HG02981 (cell line): ENCODE results near the gene SERPINE1.

ENCODE experiments used
- ATAC-seq: cut with Tn5 transposase; IDR thresholded peaks from one replicate; pipeline ENCODE4 v1.9.1; 2021; ENCODE audit warnings: mild to moderate bottlenecking, moderate library complexity; ENCODE audit not compliant: unreplicated experiment

The SERPINE1 gene

DNA sequence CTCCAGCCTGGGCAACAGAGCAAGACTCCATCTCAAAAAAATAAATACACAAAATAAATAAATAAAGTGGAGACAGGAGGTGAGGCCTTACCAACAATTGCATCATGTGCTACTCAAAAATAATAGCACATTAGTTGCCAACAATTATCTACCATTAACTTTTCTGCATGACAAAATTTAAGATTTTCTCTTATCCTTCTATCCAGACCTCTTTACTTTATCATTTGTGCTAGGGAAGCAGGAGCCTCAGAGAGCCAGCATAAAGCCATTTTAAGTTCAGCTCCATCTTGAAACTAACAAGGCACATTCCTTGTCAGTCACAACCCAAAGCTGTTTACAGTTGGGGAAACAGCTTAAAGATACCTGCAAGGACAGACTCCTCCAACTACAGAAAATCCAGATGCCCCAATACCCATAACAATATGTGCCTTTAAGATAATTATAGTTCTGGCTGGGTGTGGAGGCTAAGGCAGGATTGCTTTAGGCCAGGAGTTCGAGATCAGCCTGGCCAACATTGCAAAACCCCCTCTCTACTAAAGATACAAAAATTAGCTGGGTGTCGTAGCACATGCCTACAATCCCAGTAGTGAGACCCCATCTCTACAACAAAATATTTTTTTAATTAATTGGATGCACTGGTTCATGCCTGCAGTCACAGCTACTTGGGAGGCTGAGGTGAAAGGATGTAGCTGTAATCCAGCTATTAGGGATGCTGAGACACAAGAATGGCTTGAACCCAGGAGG is 25.2 kb downstream of the SERPINE1 start:
- ATAC-seq = no peak

DNA sequence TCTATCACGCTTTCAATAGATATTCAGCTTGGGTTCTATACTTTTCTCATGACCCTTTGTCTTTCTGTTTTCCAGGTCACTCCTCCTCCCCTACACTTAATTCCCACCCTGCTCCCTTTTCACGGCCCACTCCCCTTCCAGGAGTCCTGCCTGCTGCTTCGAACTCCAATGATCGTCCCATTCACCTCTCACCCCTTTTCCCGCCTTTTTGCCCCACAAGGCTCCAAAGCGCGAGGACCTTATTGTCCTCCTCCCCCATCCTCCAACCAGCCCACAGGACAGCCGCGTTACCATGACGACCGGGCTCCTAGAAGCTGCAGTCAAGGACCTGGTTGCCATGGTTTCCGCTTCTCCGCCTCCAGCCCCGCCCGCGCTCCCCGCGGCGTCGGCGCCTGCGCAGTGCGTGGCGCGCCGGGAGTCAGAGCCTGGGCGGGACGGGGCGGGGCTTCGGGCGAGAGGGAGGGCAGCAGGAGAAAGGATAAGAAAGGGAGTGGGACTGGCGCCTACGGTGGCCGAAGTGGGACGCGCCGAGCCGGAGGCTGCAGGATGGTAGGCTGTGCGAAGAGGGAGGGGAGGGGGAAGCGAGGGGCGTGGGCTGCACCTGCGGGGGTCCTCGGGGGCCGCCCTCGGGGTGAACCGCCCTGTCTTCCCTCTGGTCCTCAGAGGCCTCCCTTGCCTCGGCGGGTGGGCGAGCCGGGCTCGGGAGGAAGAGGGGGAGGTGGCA is 27.2 kb downstream of the SERPINE1 start, which contains the start of gene AP1S1:
Gene AP1S1 (plus strand): TSS at position 508 of the 724 bp plus-strand sequence. CDS start 39 bp downstream, at position 547.
- ATAC-seq = peak; percentile 74

GRCh38 chr7:101154693-101155102 is 27.8 kb downstream of the SERPINE1 start:
- ATAC-seq = peak; percentile 8

- no peak for ATAC-seq
These were observed 28.4 kb downstream of the SERPINE1 start for GRCh38 chr7:101155303-101155702.

DNA sequence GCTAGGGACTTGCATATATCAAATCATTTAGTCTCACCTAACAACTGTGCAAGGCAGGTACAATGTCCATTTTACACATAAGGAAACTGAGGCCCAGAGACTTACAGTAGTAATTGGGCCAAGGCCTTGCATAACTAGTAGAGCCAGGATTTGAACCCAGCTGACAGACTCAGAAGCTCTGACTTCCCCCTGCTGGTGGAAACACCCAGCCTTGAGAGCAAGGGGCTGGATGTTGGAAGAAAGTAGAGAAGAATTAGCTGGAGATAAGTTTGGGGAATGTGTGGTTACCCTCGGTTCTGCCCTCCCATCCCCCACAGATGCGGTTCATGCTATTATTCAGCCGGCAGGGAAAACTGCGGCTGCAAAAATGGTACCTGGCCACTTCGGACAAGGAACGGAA is 29.4 kb downstream of the SERPINE1 start:
- ATAC-seq = no peak

GRCh38 chr7:101156866-101157589 is 30.1 kb downstream of the SERPINE1 start:
- ATAC-seq = no peak

GRCh38 chr7:101159696-101160674 is 33.1 kb downstream of the SERPINE1 start:
- ATAC-seq = no peak

DNA sequence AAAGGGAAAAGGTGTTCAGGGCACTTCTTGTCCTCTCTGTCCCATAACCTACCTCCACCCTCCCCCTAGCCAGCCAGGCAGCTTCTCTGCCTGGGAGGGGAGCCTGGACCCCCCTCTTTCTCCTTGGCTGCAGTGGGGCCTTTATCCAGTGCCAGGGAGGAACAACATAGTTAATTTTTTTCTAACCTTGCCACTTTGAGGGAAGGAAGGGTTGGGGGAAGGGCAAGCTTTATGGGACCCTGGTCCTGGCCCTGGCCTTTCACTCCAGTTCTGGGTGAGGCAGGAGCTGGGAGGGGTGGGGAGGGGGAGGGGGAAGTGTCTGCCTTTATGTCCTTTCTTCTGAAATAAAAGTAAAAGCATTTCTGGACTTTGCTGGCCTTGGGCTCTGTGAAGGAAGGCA is 34.0 kb downstream of the SERPINE1 start:
- ATAC-seq = no peak

DNA sequence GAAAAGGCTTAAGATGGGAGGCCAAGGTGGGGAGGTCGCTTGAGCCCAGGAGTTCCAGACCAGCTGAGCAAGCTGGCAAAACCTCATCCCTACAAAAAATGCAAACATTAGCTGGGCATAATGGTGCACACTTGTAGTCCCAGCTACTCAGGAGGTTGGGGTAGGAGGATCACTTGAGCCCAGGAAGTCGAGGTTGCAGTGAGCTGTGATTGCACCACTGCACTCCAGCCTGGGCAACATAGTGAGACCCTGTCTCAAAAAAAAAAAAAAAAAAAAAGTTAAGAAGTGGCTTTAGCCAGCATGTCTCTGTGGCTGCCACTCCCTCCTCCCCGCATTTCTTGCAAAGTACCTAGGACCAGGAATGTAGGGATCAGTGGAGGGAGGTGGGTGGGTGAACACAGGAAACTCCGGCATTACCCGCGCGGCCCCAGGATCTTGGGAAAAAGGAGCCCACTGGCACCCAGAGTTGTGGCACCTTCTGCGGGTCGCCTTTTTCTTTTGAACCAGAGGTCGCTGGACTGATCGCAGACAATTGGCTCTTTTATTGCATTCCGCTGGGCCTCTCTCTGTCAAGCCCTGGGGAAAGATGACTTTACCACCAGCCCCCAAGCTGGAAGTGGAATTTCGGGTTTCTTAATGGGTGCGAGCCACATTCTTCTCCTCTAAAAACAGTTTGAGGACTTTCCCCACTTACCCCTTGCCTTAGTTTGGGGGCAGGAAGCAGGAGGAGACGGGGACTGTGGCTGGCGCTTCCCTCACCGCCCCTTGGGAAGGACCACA is 35.0 kb downstream of the SERPINE1 start:
- no peak for ATAC-seq

DNA sequence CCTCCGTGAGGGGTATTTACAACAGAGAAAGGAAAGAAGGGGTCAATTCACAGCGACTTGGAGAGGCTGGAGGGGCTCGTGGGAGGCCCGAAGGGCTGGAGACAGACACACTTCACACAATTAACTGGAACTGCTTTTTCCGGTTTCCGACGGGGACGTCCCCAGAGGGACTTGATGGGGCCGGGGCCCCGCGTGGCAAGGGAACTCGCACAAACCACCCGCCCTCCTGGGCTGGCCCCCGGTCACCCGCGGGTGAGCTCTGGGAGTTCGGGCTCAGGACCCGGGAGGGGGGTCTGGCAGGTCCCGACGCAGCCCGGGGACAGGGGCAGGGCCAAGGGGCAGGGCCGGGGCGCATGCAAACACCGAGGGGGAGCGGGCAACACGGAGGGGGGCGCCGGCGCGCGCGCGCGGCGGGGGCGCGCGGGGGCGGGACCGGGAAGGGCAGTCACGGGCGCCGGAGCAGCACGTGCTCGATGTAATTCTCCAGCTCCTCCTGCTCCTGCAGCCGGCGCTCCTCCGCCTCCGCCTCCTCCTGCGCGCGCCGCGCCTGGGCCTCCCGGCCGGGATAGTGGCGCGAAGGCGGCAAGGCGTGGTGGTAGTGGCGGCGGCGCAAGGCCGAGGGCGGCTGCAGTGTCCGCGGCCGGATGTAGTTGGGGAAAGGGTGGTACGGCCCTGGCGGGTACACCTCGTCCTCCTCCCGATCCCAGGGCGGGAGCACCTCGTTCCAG is 35.8 kb downstream of the SERPINE1 start:
- ATAC-seq = no peak

- ATAC-seq = no peak
These were observed 36.6 kb downstream of the SERPINE1 start for GRCh38 chr7:101163279-101164070.

DNA sequence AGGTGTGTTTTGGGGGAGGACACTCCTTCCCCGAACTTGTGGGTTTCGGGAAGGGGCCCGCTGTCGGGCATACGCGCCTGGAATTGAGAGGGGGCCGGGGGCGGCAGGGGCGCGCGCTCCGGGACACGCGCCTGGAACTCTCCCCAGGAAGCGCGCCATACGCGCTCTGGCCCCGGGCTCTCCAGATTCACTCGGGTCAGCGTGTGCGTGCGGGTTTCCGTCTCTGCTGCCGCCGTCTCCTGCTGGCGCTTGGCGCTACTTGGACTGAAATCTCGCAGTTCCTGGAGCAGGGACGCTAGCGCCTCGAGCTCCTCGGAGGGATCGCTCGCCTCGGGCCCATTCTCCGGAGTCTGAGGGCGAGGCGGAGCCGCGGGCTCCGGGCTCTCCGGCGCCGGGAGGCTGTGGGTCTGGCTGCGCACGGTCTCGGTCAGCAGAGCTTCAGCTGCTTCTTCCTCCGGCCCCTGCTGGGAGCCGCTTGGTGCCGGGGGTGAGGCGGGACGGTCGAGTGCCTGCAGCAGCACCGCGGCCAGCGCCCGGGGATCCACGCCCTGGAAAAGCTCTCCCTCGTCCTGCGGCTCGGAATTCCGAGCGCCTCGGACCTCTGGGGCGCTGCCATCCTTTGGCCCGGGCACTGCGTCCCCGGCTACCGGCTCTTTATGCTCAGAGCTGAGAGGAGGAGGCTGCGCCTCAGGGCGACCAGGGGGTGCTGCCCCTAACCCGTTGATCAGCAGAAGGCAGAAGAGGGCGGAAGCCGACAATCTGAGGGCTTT is 37.4 kb downstream of the SERPINE1 start:
- ATAC-seq = no peak

DNA sequence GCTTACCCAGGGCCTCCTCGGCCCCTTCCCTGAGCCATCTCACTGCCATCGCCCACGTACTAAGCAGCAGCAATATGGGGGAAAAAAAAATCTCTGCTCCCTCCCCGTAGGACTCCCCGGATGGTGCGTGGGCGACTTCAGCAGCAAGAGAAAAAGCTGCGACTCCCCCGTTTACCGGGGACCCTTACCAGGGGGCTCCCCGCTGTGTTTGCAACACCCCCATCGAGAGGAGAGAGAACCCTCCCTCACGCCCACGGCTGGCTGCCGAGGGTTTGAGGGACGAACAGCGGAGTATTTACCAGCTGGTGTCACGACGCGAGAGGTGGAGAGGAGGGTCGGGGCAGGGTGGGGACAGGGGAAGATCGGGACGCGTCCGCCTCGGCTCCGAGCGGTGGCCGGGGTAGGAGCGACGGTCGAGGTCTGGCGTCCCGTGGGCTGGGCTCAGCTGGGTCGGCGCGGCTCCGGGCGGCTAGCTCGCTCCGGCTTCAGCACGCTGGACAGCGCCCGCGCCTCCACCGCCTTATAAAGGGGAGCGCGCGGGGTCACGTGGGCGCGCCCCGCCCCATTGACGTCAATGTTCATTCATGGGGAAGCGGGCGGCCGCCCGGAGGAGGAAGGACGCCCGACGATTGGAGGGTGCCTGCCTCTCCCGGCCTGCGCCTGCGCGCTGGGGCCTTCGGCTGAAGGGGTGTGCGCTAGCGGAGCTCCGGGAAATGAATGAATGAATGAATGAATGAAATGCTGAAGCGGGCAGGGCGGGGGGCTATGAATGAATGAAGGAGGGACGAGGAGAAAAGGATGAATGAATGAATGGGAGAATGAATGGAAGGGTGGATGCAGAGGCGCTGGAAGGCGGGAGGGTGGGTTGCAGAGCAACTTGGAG is 38.4 kb downstream of the SERPINE1 start, which contains the start of gene VGF:
Gene VGF (minus strand): TSS at position 495 of the 883 bp plus-strand sequence. CDS start 726 bp downstream, outside the sequence.
- ATAC-seq = peak; percentile 67

GRCh38 chr7:101165958-101166647 is 39.2 kb downstream of the SERPINE1 start:
- no peak for ATAC-seq

- no peak for ATAC-seq
These were observed 39.7 kb downstream of the SERPINE1 start for GRCh38 chr7:101166648-101166908.
